Lung (tissue), 12 donors: ENCODE data around the gene SPTSSB. TPM values are rescaled to one million over a fixed set of nuclear protein-coding genes. Genes with fewer than 3 reads are reported as not detected.

ENCODE experiments used
- ATAC-seq: fragments of 200-7000 bp; cut with Tn5 transposase; one replicate; pipeline ENCODE4 v1.9.1; 2020; ENCODE audit warnings: moderate number of reproducible peaks; ENCODE audit not compliant: insufficient read depth, low FRiP score
- DNase-seq, 3 donors: peaks; one replicate each; pipeline ENCODE4 v3.0.0-alpha.2; 2013 to 2017
- H3K27ac ChIP-seq, 2 donors: one replicate each; pipeline ENCODE4 v1.5.1; 2013; ENCODE audit warnings: mild to moderate bottlenecking in 2 of 2, moderate library complexity in 2 of 2, control low read depth in 1 of 2, inconsistent platforms in 1 of 2, low read depth in 1 of 2, low read length in 1 of 2
- H3K27me3 ChIP-seq, 3 donors: one replicate each; pipeline ENCODE4 v1.5.1; 2013; ENCODE audit warnings: low read length in 2 of 3; ENCODE audit not compliant: control insufficient read depth in 3 of 3, insufficient read depth in 3 of 3
- H3K36me3 ChIP-seq, 4 donors: one replicate each; pipeline ENCODE4 v1.5.1; 2013; ENCODE audit warnings: low read length in 4 of 4, mild to moderate bottlenecking in 1 of 4, moderate library complexity in 1 of 4; ENCODE audit not compliant: control insufficient read depth in 4 of 4, insufficient read depth in 4 of 4
- H3K4me1 ChIP-seq, 5 donors: one replicate each; pipeline ENCODE4 v1.5.1; 2013; ENCODE audit warnings: low read length in 5 of 5, mild to moderate bottlenecking in 2 of 5, moderate library complexity in 1 of 5; ENCODE audit not compliant: control insufficient read depth in 5 of 5, insufficient read depth in 5 of 5
- H3K4me3 ChIP-seq: one replicate; pipeline ENCODE4 v1.5.1; 2013; ENCODE audit warnings: mild to moderate bottlenecking, control low read depth, moderate library complexity
- H3K9ac ChIP-seq, 2 donors: one replicate each; pipeline ENCODE4 v1.5.1; 2013; ENCODE audit warnings: low read length in 2 of 2, control low read depth in 1 of 2; ENCODE audit not compliant: insufficient read depth in 1 of 2
- H3K9me3 ChIP-seq, 4 donors: one replicate each; pipeline ENCODE4 v1.5.1; 2013; ENCODE audit warnings: low read length in 3 of 4, mild to moderate bottlenecking in 1 of 4, moderate library complexity in 1 of 4; ENCODE audit not compliant: control insufficient read depth in 4 of 4, insufficient read depth in 3 of 4
- CTCF ChIP-seq: IDR thresholded peaks from 2 replicates; pipeline ENCODE4 v1.5.1; 2012; ENCODE audit warnings: mild to moderate bottlenecking; ENCODE audit errors: control extremely low read depth, extremely low read depth
- WGBS, 2 donors: extraction: QIAGEN DNeasy Blood & Tissue Kit; methylation state at CpG; one replicate each; pipeline ENCODE4 v1.1.7; 2013; 5-methylcytosine and 5-hydroxymethylcytosine counted together
- polyA plus RNA-seq, 2 donors: library from polyadenylated mRNA; stranded (reverse); fragments of 200-250 nt; gene quantifications; one replicate each; pipeline ENCODE4 v1.2.1, GENCODE V29; 2013
- total RNA-seq, 2 donors: library from RNA; depleted of rRNA in 1 of 2; stranded (reverse); fragments of >200 nt in 1 of 2; gene quantifications; one replicate each; pipeline ENCODE4 v1.2.1, GENCODE V29; 2014 to 2021
- donor health status: control.
- donor health status: control.
- donor health status: Bipolar disorder and iron deficiency.
- donor health status: healthy.
- donor health status: DM: yes; HTN: yes; CAD: no.

Gene SPTSSB
- total and polyA plus RNA-seq, 4 donors: 0.08 to 0.23 (median 0.20) TPM; not detected in 1

DNA sequence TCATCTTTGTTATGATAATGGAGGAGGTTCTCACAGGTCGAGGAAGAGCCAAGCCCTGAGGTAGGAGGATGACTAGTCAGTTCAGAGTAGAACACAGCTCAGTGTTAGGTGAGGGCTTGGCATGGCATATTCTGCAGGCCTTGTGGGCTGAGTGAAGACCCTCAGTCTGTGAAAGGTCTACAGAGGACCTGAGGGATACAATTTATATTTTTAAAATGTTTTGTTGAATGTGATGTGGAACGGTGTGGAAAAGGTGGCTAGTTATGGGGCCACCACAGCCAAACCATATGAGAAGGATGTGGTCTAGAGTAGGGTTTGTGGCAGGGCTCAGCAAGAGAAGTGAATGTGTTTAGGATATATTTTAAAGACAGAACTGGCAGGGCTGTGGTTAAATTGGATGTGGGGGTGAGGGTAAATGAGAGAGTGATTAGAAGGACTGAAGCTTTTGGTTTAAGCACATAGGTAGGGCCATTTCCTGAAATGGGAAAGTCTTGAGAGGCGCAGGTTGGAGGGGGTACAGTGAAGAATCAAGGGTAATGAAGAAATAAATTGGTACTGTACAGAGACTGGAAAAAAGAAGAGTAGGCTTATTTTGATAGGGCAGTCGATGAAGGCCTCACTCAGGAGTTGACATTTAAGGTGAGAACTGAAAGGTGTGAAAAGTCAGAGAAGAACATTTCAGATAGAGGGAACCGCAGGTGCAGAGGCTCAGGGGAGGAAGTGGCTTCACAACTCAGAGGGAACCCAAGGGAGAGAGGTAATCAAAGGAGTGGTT is 60.5 kb downstream of the SPTSSB start:
- ATAC-seq: peak; percentile 29
- H3K4me1 ChIP-seq: no peaks in the 10 kb centered on the region
- peaks cover 0 to 2% (median 0%) of the 10 kb centered on the region in 4 donors for H3K9me3 ChIP-seq
- TF ChIP-seq CTCF: no peak
- peaks cover 0 to 2% (median 0%) of the 10 kb centered on the region in 4 donors for H3K36me3 ChIP-seq
- H3K4me3 ChIP-seq: no peak overlapping the region
- no peak for DNase-seq
- no peak overlapping the region for H3K27ac ChIP-seq
- WGBS, 2 donors: 65 to 69% methylated on average over 5 of the region's 5 CpGs
- H3K27me3 ChIP-seq: no peaks in the 10 kb centered on the region
- H3K9ac ChIP-seq: no peak overlapping the region

DNA sequence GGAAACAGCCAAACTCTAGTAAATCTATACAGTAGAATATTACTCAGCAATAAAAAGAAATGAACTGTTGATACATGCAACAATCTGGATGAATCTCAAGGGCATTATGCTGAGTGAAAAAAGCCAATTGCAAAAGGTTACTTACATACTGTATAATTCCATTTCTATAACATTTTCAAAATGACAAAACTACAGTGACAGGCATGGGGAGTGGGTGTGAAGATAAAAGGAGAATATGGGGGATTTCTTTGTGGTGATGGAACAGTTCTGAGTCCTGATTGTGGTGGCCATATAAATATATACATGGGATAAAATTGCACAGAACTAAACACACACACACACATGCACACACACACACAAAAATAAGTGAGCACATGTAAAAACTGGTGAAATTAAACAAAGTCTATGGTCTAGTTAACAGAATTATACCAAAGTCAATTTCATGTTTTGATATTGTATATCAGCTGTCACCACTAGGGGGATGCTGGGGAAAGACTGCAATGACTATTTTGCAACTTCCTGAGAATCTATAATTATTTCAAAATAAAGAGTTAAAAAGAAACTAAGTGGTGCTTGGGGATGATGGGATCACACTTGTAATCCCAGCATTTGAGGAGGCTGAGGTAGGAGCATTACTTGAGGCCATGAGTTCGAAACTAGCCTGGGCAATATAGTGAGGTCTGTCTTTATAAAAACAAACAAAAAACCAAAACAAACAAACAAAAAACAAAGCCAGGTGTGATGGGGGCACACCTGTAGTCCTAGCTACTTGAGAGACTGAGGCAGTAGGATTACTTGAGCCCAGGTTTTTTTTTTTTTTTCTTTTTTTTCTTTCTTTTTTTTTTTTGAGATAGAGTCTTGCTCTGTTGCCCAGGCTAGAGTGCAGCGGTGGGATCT is 66.0 kb downstream of the SPTSSB start:
- Histone ChIP-seq H3K4me3 (no peak overlapping the region), H3K4me1 (no peaks in the 10 kb centered on the region), H3K36me3 (peaks cover 0 to 2% (median 0%) of the 10 kb centered on the region in 4 donors), H3K27me3 (no peaks in the 10 kb centered on the region), H3K27ac (no peak overlapping the region), H3K9ac (no peak overlapping the region), H3K9me3 (no peaks in the 10 kb centered on the region)
- TF ChIP-seq CTCF: peak; percentile 6
- no peak for ATAC-seq
- DNase-seq: peak in 2 of 3 donors; percentile 3 to 6
- 90 to 95% methylated on average over 2 of the region's 2 CpGs for WGBS, 2 donors

DNA sequence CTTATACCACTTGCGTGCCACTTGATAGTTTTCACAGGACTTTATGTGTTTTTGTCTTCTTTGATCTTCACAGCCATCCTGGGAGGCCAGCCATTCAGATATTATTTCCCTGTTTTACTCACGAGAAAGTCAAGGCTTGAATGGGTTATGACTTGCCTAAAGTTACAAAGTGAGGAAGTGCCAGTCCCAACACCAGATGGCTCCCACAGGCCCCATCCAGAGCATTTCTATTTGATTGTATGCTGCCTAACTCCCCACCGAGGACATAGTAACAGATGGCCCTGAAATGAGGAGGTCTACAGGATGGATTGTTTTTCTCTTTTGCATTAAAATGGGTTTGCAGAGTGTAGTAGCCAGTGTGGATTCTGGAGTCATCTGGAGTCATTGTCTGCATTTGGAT is 74.5 kb downstream of the SPTSSB start:
- WGBS, 2 donors: 88 to 93% methylated on average over 3 of the region's 3 CpGs
- Histone ChIP-seq H3K27ac (no peak overlapping the region), H3K36me3 (peaks cover 0 to 4% (median 0%) of the 10 kb centered on the region in 4 donors), H3K4me1 (no peaks in the 10 kb centered on the region), H3K27me3 (no peaks in the 10 kb centered on the region), H3K9ac (no peak overlapping the region), H3K4me3 (no peak overlapping the region), H3K9me3 (peaks cover 0 to 8% (median 2%) of the 10 kb centered on the region in 4 donors)
- no peak for TF ChIP-seq CTCF
- ATAC-seq: no peak
- DNase-seq: no peak
